Stimulated activated CD8-positive, alpha-beta memory T cell treated with anti-CD3 and anti-CD28 coated beads, Interleukin-2, amount 100 ng/mL, for 48 hours (primary cell): ENCODE data around the gene FKBP11.

Experiments used
- DNase-seq, 2 donors: peaks; one replicate each; pipeline ENCODE4 v3.0.0-alpha.2; 2020; ENCODE audit warnings: low read depth in 2 of 2

FKBP11 gene

DNA sequence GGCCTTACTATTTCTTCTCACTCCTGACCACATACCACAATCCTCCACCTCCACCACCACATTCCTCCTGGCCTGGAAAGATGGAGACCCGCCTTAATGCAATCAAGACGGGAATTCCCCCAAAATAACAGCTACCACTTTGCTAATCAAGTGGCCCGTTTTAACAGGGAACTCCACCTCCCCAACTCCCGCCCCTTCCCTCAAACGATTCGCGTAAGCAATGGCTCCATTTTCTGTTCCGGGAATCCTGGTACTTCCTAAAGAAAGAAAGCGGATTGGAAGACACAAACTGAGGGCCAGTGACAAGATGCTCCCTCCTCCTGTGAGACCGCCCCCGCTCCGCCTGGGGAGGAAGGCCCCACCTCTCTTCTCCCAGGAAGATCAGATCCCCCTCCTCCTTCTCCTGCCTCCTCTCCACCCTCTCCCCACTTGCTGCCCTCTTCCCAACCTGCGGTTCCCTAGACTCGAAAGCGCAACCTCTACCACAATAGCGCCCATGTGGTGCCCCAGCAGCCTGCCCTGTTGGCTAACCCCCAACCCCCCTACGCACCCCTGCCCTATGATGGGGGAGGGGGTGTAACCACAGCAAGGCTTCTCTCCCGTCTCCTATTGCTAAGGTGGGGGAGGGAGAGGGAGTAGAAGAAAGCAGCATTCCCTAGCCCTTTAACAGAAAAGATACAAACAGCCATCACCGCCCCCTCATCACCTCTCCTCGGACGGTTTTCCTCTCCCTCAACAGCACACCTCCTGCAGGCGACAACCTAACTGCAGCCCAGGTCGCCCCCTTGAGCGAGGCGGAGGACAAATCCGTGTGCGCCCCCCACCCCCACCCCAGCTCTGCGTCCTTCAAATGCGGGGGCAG is 31.2 kb upstream of the FKBP11 start:
- no peak for DNase-seq

GRCh38 chr12:48954841-48955501 is 29.7 kb upstream of the FKBP11 start:
- DNase-seq: no peak

DNA sequence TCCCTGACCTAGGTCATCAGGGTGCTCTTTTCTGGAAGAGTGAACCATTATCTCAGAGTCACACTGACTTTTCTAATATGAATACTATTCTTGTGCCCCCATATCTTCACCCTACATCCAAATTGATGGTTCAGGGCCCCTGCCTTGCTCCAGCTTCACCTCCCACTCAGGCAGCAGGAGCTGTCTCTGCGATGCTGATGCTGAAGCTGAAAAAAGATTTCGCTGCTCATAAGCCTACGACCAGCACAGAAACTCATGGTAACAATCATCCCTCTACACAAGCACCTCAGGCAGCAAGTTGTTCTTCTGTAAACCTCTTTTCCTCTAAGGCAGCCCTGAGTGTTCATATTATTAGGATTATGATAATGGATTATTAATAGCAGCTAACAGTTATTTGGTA is 28.8 kb upstream of the FKBP11 start:
- DNase-seq: no peak

GRCh38 chr12:48952691-48953090 is 27.4 kb upstream of the FKBP11 start:
- no peak for DNase-seq

GRCh38 chr12:48947727-48948126 is 22.4 kb upstream of the FKBP11 start:
- no peak for DNase-seq

GRCh38 chr12:48946943-48947342 is 21.7 kb upstream of the FKBP11 start:
- DNase-seq: no peak

GRCh38 chr12:48946205-48946604 is 20.9 kb upstream of the FKBP11 start:
- DNase-seq: no peak

- no peak for DNase-seq
Observed at GRCh38 chr12:48943221-48943620, 17.9 kb upstream of the FKBP11 start.

GRCh38 chr12:48940181-48940580 is 14.9 kb upstream of the FKBP11 start:
- no peak for DNase-seq

- no peak for DNase-seq
Observed at GRCh38 chr12:48938805-48939204, 13.5 kb upstream of the FKBP11 start.

DNA sequence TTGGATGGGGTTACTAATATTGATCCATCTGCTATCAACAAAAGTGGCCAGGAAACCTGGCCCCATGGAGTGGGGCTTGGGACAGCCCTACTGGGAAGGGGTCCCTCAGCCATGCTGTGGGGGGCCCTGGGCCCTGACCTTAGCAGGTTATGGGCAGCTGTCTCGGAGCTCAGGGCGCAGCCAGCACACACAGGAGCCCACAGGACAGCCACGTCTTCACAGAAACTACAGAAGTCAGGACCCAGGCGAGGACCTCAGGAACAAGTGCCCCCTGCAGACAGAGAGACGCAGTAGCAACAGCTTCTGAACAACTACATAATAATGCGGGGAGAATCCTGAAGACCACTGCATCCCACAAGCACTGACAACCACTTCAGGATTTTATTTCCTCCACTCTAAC is 11.9 kb upstream of the FKBP11 start:
- no peak for DNase-seq

GRCh38 chr12:48936379-48936979 is 11.2 kb upstream of the FKBP11 start:
- peak; percentile 71 to 81 for DNase-seq

DNA sequence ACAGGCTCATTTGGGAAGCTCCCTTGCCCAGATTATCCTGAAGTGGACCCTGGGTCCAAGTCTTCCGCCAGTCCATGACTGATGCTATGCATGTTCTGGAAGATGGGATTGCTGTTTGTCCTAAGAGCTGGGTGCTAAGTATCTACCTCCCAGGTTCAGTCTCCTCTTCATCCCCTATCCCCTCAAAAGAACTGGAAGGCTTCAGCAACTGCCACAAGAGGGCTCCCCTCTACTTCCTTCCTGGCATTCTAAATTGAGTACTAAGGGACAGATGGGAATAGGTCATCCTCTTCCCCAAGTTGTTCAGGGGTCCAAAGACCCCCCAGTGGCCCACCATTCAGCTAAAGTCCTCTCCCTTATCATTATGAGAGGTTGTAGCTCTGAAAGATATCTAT is 9.0 kb upstream of the FKBP11 start:
- no peak for DNase-seq

DNA sequence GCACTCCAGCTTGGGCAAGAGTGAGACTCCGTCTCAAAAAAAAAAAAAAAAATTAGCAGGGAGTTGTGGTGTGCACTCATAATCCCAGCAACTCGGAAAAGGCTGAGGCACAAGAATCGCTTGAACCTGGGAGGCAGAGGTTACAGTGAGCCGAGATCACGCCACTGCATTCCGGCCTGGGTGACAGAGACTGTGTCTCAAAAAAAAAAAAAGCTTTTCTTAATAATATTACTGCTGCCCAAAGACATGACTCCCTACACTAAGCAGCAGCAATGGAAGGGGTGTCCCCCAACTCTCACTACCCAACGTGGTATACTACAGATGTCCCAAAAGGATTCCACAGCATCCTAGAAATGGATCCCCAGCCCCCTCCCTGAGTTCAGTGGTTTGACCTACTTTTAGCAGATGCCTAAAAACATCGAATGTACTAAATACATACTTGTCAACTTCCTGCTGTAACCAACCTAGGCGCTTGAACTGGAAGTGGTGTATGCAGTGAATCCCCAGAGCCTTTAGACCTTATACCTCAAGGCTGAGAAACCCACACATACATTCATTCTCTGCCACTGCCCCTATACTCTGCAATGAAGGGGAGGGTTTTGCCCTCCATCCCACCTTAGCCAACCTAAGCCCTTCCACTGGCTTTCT is 8.5 kb upstream of the FKBP11 start:
- DNase-seq: no peak

DNA sequence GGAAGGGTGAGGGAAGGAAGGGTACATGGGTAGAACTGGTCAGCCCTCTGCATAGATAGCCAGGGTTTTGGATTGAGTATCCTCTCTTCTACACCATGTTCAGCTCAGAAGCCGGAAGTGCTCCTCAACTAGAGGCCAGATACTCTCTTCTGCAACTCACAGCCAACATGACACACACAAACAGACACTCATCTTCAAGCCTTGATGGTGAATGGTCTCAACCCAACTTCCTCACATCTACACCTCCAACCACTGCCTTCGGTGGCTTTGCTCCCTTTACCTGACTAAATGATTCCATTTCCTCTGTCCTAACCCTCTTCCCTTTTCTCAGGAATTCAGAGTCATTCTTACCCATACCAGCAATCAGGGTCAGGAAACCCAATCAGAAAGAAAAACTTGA is 7.6 kb upstream of the FKBP11 start:
- no peak for DNase-seq

DNA sequence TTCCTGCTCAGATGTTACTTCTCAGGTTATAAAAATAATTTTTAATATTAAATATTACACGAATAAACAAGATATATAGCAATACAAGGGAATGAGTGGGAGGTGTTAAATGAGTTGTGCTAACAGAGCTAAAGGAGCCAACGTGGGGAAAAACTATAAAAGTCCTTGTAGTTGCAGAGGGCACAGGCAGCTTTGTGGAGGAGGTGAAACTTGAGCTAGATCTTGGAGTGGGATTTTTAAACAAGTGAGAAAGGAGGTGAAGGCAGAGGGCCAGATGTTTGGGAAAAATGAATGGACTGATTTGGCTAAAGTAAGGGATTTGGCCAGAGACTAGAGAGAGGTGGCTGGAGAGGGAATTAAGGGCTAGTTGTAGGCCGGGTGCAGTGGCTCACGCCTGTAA is 5.2 kb upstream of the FKBP11 start:
- no peak for DNase-seq

- DNase-seq: no peak
Observed at GRCh38 chr12:48929551-48929950, 4.3 kb upstream of the FKBP11 start.

GRCh38 chr12:48927261-48927660 is 2.0 kb upstream of the FKBP11 start:
- DNase-seq: no peak

DNA sequence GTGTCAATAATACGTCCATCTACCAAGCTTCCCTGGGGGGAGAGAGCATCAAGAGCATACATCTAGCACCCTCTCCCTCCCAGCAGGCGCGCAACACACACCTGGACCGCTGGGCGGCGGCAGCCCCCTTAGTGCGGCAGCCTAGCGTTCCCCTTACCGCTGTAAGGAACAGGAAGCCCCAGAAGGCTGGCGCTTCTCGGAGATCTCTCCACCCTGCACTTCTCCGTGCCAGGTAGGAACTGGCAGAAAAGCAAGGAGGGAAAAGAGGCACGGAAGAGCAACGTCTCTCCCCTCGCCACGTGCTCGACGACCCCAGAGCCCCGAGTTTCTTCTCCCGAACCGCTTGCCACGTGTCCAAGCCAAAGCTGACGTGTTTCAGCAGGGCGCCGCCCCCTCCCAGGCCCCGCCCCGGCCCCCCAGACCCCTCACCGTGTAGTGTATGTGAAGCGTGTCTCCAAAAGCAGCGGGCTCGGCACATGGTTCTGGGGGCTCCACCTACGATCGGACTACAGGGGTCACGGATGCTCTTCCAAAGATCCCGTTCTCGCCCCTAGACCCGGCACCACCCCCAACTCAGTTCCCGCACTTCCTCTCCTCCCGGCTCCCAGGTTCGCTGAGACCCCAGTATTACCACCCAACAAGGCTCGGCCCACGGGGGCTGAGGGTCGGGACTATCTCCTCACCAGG is 532 bp downstream of the FKBP11 start:
- peak; percentile 63 to 66 for DNase-seq

DNA sequence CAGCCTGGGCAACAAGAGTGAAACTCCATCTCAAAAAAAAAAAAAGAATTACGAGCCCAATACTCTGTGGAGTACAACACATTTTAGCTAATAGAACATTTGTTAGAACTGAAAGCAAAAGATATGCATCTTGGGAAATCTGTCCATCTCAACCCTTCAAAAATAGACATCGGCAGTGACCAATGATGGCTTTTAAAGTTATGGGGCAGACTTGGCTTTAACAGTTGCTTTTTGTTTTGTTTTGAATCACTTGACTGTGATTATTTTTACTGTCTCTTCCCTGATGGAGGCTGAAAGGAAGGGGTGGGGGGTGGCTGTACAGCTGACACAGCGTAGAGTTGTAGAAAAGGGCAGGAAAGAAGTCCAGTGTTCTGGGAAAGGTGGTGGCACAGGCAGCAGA is 2.2 kb downstream of the FKBP11 start:
- DNase-seq: no peak

DNA sequence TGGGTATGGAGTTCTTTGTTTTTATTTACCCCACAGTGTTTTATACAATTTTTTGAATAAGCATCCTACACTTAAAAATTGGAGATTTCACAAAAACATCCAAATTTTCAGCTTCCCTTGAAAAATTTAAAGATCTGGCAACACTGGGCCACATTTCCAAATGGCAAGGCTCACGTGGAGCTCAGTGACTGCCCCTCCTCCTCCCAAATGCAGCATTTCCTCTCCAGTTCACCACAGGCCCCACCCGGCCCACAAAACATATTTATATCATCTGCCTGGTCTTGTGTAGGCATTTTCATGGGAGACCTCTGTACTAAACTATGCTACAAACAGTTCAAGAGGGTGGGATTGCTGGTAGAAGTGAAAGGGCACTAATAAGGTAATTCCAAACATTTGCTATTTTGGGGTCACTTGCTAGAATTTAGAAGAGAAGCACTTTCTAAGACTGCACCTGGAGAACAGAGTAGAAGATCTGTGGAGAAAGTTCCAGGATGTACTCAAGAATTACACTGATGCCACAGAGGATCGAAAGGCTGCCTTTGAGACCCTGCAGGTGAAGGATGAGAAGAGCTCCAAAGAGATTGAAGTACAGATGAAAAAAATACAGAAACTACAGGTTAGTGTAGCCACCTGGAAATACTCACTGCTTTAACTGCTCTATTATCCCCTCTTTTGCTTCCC is 7.3 kb downstream of the FKBP11 start:
- no peak for DNase-seq
